Measurements from ENCODE around the gene OLR1. TPM values are rescaled to one million over a fixed set of nuclear protein-coding genes. Genes with fewer than 3 reads are reported as not detected.

OLR1 gene
- total and polyA plus RNA-seq, 2 donors (not counting 1 experiment from before 2014, with no cell fraction given) = not detected

GRCh38 chr12:10115311-10115710 is 56.6 kb downstream of the OLR1 start:
- WGBS (ENCODE audit: insufficient coverage) = 89% methylated on average over 10 of the region's 15 CpGs

DNA sequence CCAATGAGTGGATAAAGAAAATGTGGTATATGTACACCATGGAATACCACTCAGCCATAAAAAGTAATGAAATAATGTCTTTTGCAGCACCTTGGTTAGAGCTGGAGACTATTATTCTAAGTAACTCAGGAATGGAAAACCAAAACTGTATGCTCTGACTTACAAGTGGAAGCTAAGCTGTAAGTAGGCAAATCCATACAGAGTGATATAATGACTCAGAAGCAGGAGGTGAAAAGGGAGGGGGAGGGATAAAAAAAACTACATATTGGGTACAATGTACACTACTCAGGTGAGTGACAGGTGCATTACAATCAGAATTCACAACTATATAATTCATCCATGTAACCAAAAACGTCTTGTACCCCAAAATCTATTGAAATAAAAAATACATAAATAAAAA is 58.0 kb downstream of the OLR1 start:
- ChIA-PET POLR2A (no interaction called here), CTCF (no interaction called here)
- ATAC-seq (ENCODE audit: low read depth) (no peak), DNase-seq (no peak)
- H3K36me3 ChIP-seq (replicated peaks in 1 of 2; ENCODE audit: control extremely low read depth in 1 of 2, control insufficient read depth in 1 of 2, extremely low read depth in 1 of 2, insufficient read depth in 2 of 2, low read length in 1 of 2) = no peaks in the 10 kb centered on the region
- no peak overlapping the region for H2AFZ ChIP-seq (ENCODE audit: insufficient read depth, low read depth, low read length, poor library complexity, severe bottlenecking)
- H3K27me3 ChIP-seq (replicated peaks in 1 of 4; ENCODE audit: control extremely low read depth in 1 of 4, control insufficient read depth in 3 of 4, insufficient read depth in 4 of 4, low read length in 3 of 4) = no peaks in the 10 kb centered on the region
- peaks cover 9% of the 10 kb centered on the region for H3K27me3 Mint-ChIP-seq
- no peaks in the 10 kb centered on the region for H3K4me1 ChIP-seq (ENCODE audit: control insufficient read depth in 2 of 2, insufficient read depth in 2 of 2, low read length in 2 of 2)
- H3K27ac Mint-ChIP-seq = no peak overlapping the region
- no peak overlapping the region for H3K4me2 ChIP-seq (replicated peaks; ENCODE audit: low read depth, low read length, poor library complexity, severe bottlenecking)
- H3K4me1 Mint-ChIP-seq = no peaks in the 10 kb centered on the region
- H3K9me3 Mint-ChIP-seq (ENCODE audit: insufficient read depth) = no peaks in the 10 kb centered on the region
- no peak for TF ChIP-seq EZH2 (IDR thresholded peaks at IDR 0.05; ENCODE audit: borderline replicate concordance, insufficient read depth, low read depth, low read length, poor library complexity, severe bottlenecking)
- TF ChIP-seq, protein P1, sequence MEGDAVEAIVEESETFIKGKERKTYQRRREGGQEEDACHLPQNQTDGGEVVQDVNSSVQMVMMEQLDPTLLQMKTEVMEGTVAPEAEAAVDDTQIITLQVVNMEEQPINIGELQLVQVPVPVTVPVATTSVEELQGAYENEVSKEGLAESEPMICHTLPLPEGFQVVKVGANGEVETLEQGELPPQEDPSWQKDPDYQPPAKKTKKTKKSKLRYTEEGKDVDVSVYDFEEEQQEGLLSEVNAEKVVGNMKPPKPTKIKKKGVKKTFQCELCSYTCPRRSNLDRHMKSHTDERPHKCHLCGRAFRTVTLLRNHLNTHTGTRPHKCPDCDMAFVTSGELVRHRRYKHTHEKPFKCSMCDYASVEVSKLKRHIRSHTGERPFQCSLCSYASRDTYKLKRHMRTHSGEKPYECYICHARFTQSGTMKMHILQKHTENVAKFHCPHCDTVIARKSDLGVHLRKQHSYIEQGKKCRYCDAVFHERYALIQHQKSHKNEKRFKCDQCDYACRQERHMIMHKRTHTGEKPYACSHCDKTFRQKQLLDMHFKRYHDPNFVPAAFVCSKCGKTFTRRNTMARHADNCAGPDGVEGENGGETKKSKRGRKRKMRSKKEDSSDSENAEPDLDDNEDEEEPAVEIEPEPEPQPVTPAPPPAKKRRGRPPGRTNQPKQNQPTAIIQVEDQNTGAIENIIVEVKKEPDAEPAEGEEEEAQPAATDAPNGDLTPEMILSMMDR (IDR thresholded peaks at IDR 0.05) = no peak
- H3K4me3 ChIP-seq (ENCODE audit: control extremely low read depth in 1 of 5, extremely low read depth in 1 of 5, insufficient read depth in 1 of 5, low read depth in 2 of 5, low read length in 4 of 5) = no peak overlapping the region
- no peak overlapping the region for H3K9ac ChIP-seq (ENCODE audit: low read length)
- intact Hi-C loops (cut with micrococcal nuclease) = no loop called here
- no peak overlapping the region for H3K4me3 Mint-ChIP-seq
- peaks cover 0 to 8% (median 0%) of the 10 kb centered on the region in 3 donors for H3K9me3 ChIP-seq (ENCODE audit: control extremely low read depth in 1 of 3, control insufficient read depth in 2 of 3, insufficient read depth in 1 of 3, low read length in 2 of 3)
- H3K27ac ChIP-seq (ENCODE audit: low read length in 2 of 2) = no peak overlapping the region
- no peaks in the 10 kb centered on the region for H4K20me1 ChIP-seq (ENCODE audit: control insufficient read depth, insufficient read depth, low read length, poor library complexity, severe bottlenecking)
- no peaks in the 10 kb centered on the region for H3K79me2 ChIP-seq (ENCODE audit: control insufficient read depth, insufficient read depth, low read length)
- no CpG with 5 or more reads among the region's 1 CpG for WGBS (ENCODE audit: insufficient coverage)

More at GRCh38 chr12:10115311-10115710, 56.6 kb downstream of the OLR1 start:
- H3K4me1 ChIP-seq (ENCODE audit: control insufficient read depth in 2 of 2, insufficient read depth in 2 of 2, low read length in 2 of 2) = no peaks in the 10 kb centered on the region
- H3K27ac ChIP-seq (ENCODE audit: low read length in 2 of 2) = no peak overlapping the region
- H4K20me1 ChIP-seq (ENCODE audit: control insufficient read depth, insufficient read depth, low read length, poor library complexity, severe bottlenecking) = no peaks in the 10 kb centered on the region
- ChIA-PET CTCF (no interaction called here), POLR2A (no interaction called here)
- no peak overlapping the region for H3K9ac ChIP-seq (ENCODE audit: low read length)
- peaks cover 0 to 3% (median 0%) of the 10 kb centered on the region in 4 experiments for H3K27me3 ChIP-seq (replicated peaks in 1 of 4; ENCODE audit: control extremely low read depth in 1 of 4, control insufficient read depth in 3 of 4, insufficient read depth in 4 of 4, low read length in 3 of 4)
- Mint-ChIP-seq H3K27ac (no peak overlapping the region), H3K27me3 (peaks cover 15% of the 10 kb centered on the region), H3K4me1 (no peaks in the 10 kb centered on the region), H3K9me3 (ENCODE audit: insufficient read depth) (peaks cover 4% of the 10 kb centered on the region), H3K4me3 (no peak overlapping the region)
- no peaks in the 10 kb centered on the region for H3K36me3 ChIP-seq (replicated peaks in 1 of 2; ENCODE audit: control extremely low read depth in 1 of 2, control insufficient read depth in 1 of 2, extremely low read depth in 1 of 2, insufficient read depth in 2 of 2, low read length in 1 of 2)
- intact Hi-C loops (cut with micrococcal nuclease) = no loop called here
- H3K4me2 ChIP-seq (replicated peaks; ENCODE audit: low read depth, low read length, poor library complexity, severe bottlenecking) = no peak overlapping the region
- TF ChIP-seq, protein P1 (IDR thresholded peaks at IDR 0.05) = no peak
- TF ChIP-seq EZH2 (IDR thresholded peaks at IDR 0.05; ENCODE audit: borderline replicate concordance, insufficient read depth, low read depth, low read length, poor library complexity, severe bottlenecking) = no peak
- H3K9me3 ChIP-seq (ENCODE audit: control extremely low read depth in 1 of 3, control insufficient read depth in 2 of 3, insufficient read depth in 1 of 3, low read length in 2 of 3) = peaks cover 0 to 8% (median 0%) of the 10 kb centered on the region in 3 donors
- no peak overlapping the region for H2AFZ ChIP-seq (ENCODE audit: insufficient read depth, low read depth, low read length, poor library complexity, severe bottlenecking)
- H3K4me3 ChIP-seq (ENCODE audit: control extremely low read depth in 1 of 5, extremely low read depth in 1 of 5, insufficient read depth in 1 of 5, low read depth in 2 of 5, low read length in 4 of 5) = no peak overlapping the region
- no peak for ATAC-seq (ENCODE audit: low read depth)
- no peaks in the 10 kb centered on the region for H3K79me2 ChIP-seq (ENCODE audit: control insufficient read depth, insufficient read depth, low read length)
- no peak for DNase-seq
